ENCODE measurements around the gene TLE7. TPM values are rescaled to one million over a fixed set of nuclear protein-coding genes. Genes with fewer than 3 reads are reported as not detected.

TLE7 gene
- polyA plus RNA-seq, 2 of the 4 experiments (the other 2 are of a cell fraction), result not detected

GRCh38 chr16:71459510-71459909, 17.7 kb upstream of the TLE7 start (continued):
- TF ChIP-seq, protein P1, sequence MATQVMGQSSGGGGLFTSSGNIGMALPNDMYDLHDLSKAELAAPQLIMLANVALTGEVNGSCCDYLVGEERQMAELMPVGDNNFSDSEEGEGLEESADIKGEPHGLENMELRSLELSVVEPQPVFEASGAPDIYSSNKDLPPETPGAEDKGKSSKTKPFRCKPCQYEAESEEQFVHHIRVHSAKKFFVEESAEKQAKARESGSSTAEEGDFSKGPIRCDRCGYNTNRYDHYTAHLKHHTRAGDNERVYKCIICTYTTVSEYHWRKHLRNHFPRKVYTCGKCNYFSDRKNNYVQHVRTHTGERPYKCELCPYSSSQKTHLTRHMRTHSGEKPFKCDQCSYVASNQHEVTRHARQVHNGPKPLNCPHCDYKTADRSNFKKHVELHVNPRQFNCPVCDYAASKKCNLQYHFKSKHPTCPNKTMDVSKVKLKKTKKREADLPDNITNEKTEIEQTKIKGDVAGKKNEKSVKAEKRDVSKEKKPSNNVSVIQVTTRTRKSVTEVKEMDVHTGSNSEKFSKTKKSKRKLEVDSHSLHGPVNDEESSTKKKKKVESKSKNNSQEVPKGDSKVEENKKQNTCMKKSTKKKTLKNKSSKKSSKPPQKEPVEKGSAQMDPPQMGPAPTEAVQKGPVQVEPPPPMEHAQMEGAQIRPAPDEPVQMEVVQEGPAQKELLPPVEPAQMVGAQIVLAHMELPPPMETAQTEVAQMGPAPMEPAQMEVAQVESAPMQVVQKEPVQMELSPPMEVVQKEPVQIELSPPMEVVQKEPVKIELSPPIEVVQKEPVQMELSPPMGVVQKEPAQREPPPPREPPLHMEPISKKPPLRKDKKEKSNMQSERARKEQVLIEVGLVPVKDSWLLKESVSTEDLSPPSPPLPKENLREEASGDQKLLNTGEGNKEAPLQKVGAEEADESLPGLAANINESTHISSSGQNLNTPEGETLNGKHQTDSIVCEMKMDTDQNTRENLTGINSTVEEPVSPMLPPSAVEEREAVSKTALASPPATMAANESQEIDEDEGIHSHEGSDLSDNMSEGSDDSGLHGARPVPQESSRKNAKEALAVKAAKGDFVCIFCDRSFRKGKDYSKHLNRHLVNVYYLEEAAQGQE (IDR thresholded peaks at IDR 0.05), result no peak
- no peak for TF ChIP-seq EHMT2 (IDR thresholded peaks at IDR 0.05; ENCODE audit: low read depth)
- TF ChIP-seq, protein P2, sequence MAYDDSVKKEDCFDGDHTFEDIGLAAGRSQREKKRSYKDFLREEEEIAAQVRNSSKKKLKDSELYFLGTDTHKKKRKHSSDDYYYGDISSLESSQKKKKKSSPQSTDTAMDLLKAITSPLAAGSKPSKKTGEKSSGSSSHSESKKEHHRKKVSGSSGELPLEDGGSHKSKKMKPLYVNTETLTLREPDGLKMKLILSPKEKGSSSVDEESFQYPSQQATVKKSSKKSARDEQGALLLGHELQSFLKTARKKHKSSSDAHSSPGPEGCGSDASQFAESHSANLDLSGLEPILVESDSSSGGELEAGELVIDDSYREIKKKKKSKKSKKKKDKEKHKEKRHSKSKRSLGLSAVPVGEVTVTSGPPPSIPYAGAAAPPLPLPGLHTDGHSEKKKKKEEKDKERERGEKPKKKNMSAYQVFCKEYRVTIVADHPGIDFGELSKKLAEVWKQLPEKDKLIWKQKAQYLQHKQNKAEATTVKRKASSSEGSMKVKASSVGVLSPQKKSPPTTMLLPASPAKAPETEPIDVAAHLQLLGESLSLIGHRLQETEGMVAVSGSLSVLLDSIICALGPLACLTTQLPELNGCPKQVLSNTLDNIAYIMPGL (CRISPR knock-in tag; IDR thresholded peaks at IDR 0.05; ENCODE audit: borderline replicate concordance), result no peak

- 89% methylated on average over 4 of the region's 4 CpGs for WGBS (ENCODE audit: missing lambda C conversion rate)
- CTCF ChIA-PET, result interaction anchor here (0.6 to 6.2 kb wide), 2 partner anchors 31 to 44 kb away, joined by 3 to 24 read pairs; no protein-coding TSS in a partner anchor
Measured at GRCh38 chr16:71456801-71457200, 14.9 kb upstream of the TLE7 start.

GRCh38 chr16:71453036-71453435, 11.2 kb upstream of the TLE7 start:
- ChIA-PET CTCF (interaction anchor here (0.9 to 1.0 kb wide), 2 partner anchors 40 to 158 kb away, joined by 3 read pairs; no protein-coding TSS in a partner anchor), POLR2A (interaction anchor here (0.5 kb wide), 1 partner anchor 154 kb away, joined by 3 read pairs; no protein-coding TSS in a partner anchor)
- no peaks in the 10 kb centered on the region for H3K4me1 ChIP-seq
- no peak overlapping the region for H3K27ac ChIP-seq
- no peak overlapping the region for H3K4me2 ChIP-seq
- H3K4me3 ChIP-seq, result no peak overlapping the region
- H3K9me3 ChIP-seq, result peaks cover 71% of the 10 kb centered on the region
- TF ChIP-seq, protein P3, sequence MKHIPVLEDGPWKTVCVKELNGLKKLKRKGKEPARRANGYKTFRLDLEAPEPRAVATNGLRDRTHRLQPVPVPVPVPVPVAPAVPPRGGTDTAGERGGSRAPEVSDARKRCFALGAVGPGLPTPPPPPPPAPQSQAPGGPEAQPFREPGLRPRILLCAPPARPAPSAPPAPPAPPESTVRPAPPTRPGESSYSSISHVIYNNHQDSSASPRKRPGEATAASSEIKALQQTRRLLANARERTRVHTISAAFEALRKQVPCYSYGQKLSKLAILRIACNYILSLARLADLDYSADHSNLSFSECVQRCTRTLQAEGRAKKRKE (CRISPR knock-in tag; IDR thresholded peaks at IDR 0.05; ENCODE audit: low read depth), result no peak
- TF ChIP-seq CBX2 (IDR thresholded peaks at IDR 0.05; ENCODE audit: borderline replicate concordance, low read depth) (no peak), PHF8 (IDR thresholded peaks at IDR 0.05; ENCODE audit: borderline replicate concordance, low read depth) (no peak), JUN (IDR thresholded peaks at IDR 0.05) (no peak), CHD2 (IDR thresholded peaks at IDR 0.05; ENCODE audit: low read length, partially characterized antibody) (no peak), NR3C1 (IDR thresholded peaks at IDR 0.05) (no peak), TFCP2L1 (CRISPR knock-in tag; IDR thresholded peaks at IDR 0.05) (no peak), MAFK (IDR thresholded peaks at IDR 0.05; ENCODE audit: partially characterized antibody) (no peak), ESRRA (IDR thresholded peaks at IDR 0.05; ENCODE audit: borderline replicate concordance, low read length) (no peak), ZNF302 (CRISPR knock-in tag; IDR thresholded peaks at IDR 0.05) (no peak), KDM1A (IDR thresholded peaks at IDR 0.05; ENCODE audit: low read depth) (no peak), HOXB5 (CRISPR knock-in tag; IDR thresholded peaks at IDR 0.05) (no peak), RARB (CRISPR knock-in tag; IDR thresholded peaks at IDR 0.05) (no peak), CBX8 (IDR thresholded peaks at IDR 0.05) (no peak)
- FAIRE-seq, result no peak
- no peak for ATAC-seq
- no peak for DNase-seq (ENCODE audit: low read depth in 1 of 2, low spot score in 1 of 2)

More at GRCh38 chr16:71456801-71457200, 14.9 kb upstream of the TLE7 start:
- Histone ChIP-seq H3K9me3 (peaks cover 40% of the 10 kb centered on the region), H3K4me3 (no peak overlapping the region), H3K27ac (no peak overlapping the region), H3K4me1 (0 out of 3 replicates have a peak, but pooled peaks cover 7% of the 10 kb centered on the region), H3K4me2 (no peak overlapping the region)
- TF ChIP-seq BHLHE40 (IDR thresholded peaks at IDR 0.05; ENCODE audit: low read depth, low read length), result no peak
- TF ChIP-seq HEYL (CRISPR knock-in tag; IDR thresholded peaks at IDR 0.05), result no peak
- no peak for TF ChIP-seq HES2 (IDR thresholded peaks at IDR 0.05)
- no peak for TF ChIP-seq RCOR1 (IDR thresholded peaks at IDR 0.05; ENCODE audit: low read depth, low read length)
- no peak for TF ChIP-seq KDM5A (IDR thresholded peaks at IDR 0.05)
- no peak for TF ChIP-seq JUN (IDR thresholded peaks at IDR 0.05)
- no peak for DNase-seq (ENCODE audit: low read depth in 1 of 2, low spot score in 1 of 2)
- no peak for ATAC-seq
- FAIRE-seq, result no peak
- POLR2A ChIA-PET, result no interaction called here

All from A549 (cell line).